NCI-H1417 treated with DMSO at 0.1 percent for 48 hours (cell line): ENCODE measurements around the gene GAB2.

ENCODE experiments used
- DNase-seq: peaks from one replicate; lab custom pipeline; 2025; lab: John Stamatoyannopoulos, UW

GAB2 gene

GRCh38 chr11:78427615-78428265 is 10.1 kb upstream of the GAB2 start:
- no peak for DNase-seq

DNA sequence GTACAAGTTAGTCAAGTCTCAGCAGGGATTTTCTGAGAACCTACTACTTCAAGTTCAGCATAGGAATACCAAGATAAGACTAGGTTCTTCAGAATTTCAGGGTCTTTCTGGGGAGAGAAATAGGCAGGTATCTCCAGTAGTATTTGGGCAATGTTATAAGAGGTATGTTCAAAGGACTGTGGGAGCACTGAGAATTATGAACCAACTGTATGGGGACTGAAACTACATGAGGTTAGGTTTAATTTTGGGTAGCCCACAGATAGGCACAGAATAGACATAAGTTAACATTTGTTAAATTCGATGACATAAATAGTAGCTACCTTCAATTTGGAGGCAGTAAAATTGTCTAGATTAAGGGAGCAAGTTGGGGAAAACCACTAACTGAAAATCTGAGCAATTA is 9.2 kb upstream of the GAB2 start:
- no peak for DNase-seq

DNA sequence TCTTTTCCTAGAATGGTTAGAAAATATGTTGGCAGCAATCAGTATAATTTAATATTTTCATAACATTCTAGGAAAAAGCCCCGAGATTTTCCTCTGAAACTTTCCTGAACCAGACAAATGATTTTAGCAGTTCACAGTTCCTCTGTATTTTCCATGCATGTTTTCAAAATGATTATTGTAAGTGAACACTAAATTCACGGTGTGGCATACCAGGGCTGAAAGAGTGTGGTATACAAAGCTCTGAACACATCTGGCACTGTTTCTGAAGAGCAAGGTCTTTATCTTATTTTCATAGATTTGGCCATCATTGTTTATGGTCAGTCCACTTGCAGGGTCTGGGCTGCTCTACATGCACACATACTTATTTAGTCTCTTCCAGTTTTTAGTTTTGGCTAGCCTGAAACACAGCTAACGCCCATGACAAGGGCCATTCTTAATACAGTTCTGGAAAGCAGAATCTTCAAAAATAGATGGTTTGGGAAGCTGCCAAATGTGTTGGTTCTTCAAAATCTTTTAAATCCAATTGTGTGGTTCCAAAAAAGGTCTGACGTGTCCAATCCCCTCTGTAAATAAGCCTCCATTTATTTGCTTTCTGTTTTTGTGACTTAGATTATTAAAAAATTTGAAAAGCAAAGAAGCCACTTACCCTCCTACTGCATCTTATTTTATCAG is 7.9 kb upstream of the GAB2 start:
- DNase-seq, result no peak

- DNase-seq, result no peak
Observed at GRCh38 chr11:78424334-78425270, 7.0 kb upstream of the GAB2 start.

- no peak for DNase-seq
Observed at GRCh38 chr11:78423241-78423640, 5.6 kb upstream of the GAB2 start.

DNA sequence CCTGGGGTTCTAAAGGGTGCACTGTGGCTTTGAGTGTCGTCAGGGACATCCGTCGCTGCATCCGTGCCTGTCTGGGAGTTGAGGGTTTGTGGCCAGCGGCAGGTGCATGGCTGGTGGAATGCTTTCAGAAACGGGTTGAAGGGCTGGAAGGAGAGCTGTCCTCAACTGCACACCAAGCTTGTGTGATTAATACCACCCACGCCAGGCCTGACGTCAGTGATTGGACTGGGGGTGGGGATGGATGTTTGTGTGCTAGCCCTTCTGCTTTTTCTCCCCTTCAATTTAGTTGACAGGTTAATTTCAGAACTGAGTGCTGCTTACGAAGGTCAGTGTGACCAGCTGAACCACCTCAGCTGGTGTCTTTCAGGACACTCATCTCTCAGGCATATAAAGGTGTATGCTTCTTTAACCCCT is 3.2 kb upstream of the GAB2 start:
- peak; percentile 24 for DNase-seq

- no peak for DNase-seq
Observed at GRCh38 chr11:78420255-78420764, 2.7 kb upstream of the GAB2 start.

GRCh38 chr11:78419327-78419726 is 1.7 kb upstream of the GAB2 start:
- no peak for DNase-seq

GRCh38 chr11:78418584-78419211 is 1.1 kb upstream of the GAB2 start:
- no peak for DNase-seq

DNA sequence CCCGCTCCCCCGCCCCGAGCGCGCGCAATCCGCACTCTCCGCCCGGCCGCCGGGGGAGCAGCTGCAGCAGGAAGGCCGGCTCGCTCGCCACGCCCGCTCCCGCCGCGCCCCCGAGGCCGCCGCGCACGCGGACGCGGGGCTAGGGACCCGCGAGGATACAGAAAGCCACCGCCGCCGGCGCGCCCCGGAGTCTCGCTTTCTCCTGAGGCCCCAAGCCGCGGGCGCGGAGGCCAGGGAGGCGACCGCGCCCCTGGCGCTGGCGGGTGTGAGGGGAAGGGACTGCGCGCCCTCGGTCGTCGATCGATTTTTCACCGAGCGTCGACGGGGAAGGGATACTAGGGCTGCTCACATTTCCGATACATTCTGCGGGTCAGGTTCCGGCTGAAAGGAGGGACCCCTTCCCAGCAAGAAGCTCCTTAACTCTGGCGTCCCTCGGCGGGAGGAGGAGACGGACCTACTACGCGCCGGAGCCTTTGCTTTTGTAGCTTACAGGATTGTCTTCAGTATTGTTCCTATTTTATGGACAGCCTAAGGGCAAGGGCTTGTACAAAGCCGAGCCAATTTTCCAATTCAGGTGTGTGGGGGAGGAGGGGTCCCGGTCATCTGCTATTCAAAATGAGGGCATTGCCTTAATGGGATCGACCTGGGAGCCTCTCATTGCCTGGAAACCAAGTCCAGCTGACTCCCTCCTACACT is 416 bp upstream of the GAB2 start:
- peak; percentile 47 for DNase-seq

- DNase-seq, result peak; percentile 64
Observed at GRCh38 chr11:78416285-78417174, 1.1 kb downstream of the GAB2 start.

GRCh38 chr11:78415338-78415737 is 2.3 kb downstream of the GAB2 start:
- DNase-seq, result no peak

GRCh38 chr11:78414321-78415051 is 3.1 kb downstream of the GAB2 start:
- DNase-seq, result no peak

- no peak for DNase-seq
Observed at GRCh38 chr11:78408619-78409018, 9.0 kb downstream of the GAB2 start.

DNA sequence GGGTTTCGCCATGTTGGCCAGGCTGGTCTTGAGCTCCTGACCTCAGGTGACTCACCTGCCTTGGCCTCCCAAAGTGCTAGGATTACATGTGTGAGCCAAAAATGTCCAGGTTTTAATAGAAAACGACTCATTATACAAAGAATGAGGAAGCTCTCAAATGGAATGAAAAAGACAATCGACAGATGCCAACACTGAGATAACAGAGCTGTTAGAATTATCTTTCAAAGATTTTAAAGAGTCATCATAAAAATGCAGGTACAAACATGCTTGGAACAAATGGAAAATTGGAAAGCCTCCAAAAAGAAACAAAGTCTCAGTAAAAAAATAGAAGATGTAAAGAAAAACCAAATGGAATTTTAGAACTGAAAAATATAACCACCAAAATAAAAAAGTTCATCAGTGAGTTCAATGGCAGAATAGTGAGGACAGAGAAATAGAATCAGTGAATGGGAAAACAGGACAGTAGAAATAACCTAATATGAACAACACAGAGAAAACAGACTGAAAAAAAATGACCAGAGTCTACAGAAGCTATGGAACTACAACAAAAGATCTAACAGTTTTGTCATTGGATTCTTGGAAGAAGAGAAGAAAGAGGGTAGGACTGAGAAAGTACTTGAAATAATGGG is 10.9 kb downstream of the GAB2 start:
- DNase-seq, result no peak

- no peak for DNase-seq
Observed at GRCh38 chr11:78405805-78406204, 11.8 kb downstream of the GAB2 start.

DNA sequence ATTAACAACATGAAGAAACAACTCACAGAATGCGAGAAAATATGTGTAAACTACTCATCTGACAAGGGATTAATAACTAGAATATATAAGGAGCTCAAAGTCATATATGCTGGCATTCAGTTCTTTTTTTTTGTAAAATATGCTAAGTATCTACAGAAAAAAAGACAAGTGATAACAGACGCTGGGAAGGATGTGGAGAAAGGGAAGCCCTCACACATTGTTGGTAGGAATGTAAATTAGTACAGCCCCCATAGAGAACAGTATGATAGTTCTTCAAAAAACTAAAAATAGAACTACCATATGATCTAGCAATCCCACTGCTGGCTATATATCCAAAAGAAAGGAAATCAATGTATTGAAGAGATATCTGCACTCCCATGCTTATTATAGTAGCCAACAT is 13.8 kb downstream of the GAB2 start:
- no peak for DNase-seq

DNA sequence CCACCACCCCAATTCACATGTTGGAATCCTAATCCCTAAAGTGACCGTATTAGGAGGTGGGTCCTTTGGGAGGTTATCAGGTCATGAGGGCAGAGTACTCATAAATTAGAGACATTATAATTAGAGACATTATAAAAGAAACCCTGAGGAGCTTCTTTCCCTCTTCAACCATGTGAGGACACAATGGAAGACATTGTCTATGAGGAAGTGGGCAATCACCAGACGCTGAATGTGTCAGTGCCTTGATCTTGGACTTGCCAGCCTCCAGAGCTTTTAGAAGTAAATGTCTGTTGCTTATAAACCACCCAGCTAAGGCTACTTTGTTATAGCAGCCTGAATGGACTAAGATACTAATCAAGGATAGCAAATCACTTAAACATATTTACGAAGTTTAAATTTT is 14.8 kb downstream of the GAB2 start:
- DNase-seq, result no peak

DNA sequence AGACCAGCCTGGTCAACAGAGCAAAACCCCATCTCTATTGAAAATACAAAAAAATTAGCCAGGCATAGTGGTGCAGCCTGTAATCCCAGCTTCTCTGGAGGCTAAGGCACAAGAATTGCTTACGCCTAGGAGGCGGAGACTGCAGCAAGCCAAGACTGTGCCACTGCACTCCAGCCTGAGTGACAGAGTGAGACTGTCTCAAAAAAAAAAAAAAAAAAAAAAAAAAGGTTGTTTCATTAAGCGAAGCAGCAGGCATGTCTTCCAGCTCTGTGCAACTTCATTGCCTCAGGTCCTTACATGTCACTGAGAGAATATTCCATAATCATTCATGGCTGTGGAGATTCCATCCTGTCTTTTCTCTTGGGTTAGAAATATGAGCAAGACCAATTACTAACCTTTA is 16.9 kb downstream of the GAB2 start:
- DNase-seq, result no peak
